ENCODE data around the gene TP73.

TP73 gene

GRCh38 chr1:3654549-3655281, 2.4 kb downstream of the TP73 start:
- DNase-seq: no peak

- no peak for DNase-seq
These were observed 4.3 kb downstream of the TP73 start for GRCh38 chr1:3656450-3657095.

GRCh38 chr1:3657096-3657475, 4.8 kb downstream of the TP73 start:
- DNase-seq: no peak

GRCh38 chr1:3657578-3658230, 5.4 kb downstream of the TP73 start:
- DNase-seq: no peak

GRCh38 chr1:3658231-3658615, 5.9 kb downstream of the TP73 start:
- no peak for DNase-seq

GRCh38 chr1:3659093-3659492, 6.8 kb downstream of the TP73 start:
- no peak for DNase-seq

GRCh38 chr1:3660704-3661103, 8.4 kb downstream of the TP73 start:
- no peak for DNase-seq

- DNase-seq: no peak
These were observed 9.3 kb downstream of the TP73 start for GRCh38 chr1:3661631-3662030.

- no peak for DNase-seq
These were observed 9.9 kb downstream of the TP73 start for GRCh38 chr1:3662080-3662671.

GRCh38 chr1:3663999-3664699, 11.8 kb downstream of the TP73 start:
- DNase-seq: no peak

- no peak for DNase-seq
These were observed 12.5 kb downstream of the TP73 start for GRCh38 chr1:3664700-3665375.

- DNase-seq: no peak
These were observed 15.8 kb downstream of the TP73 start for GRCh38 chr1:3668148-3668547.

GRCh38 chr1:3668585-3669300, 16.4 kb downstream of the TP73 start:
- DNase-seq: peak; percentile 63

- no peak for DNase-seq
These were observed 17.1 kb downstream of the TP73 start for GRCh38 chr1:3669421-3669821.

- no peak for DNase-seq
These were observed 17.7 kb downstream of the TP73 start for GRCh38 chr1:3669971-3670431.

- no peak for DNase-seq
These were observed 18.5 kb downstream of the TP73 start for GRCh38 chr1:3670823-3671265.

- DNase-seq: no peak
These were observed 19.3 kb downstream of the TP73 start for GRCh38 chr1:3671371-3672180.

GRCh38 chr1:3672231-3672970, 20.1 kb downstream of the TP73 start:
- DNase-seq: no peak

GRCh38 chr1:3672971-3673361, 20.6 kb downstream of the TP73 start:
- DNase-seq: no peak

All from hematopoietic multipotent progenitor cell treated with erythropoietin and hydrocortisone succinate and interleukin-3 and kit ligand, for 6 days (in vitro differentiated cells).